H9 (cell line): ENCODE results near the gene ALKBH4. TPM values are rescaled to one million over a fixed set of nuclear protein-coding genes. Genes with fewer than 3 reads are reported as not detected.

ENCODE experiments used
- DNase-seq: peaks from one replicate; pipeline ENCODE4 v3.0.0-alpha.2; 2017
- H2AFZ ChIP-seq: one replicate; pipeline ENCODE4 v1.6.1; 2013; ENCODE audit warnings: mild to moderate bottlenecking, low read length, control low read depth, moderate library complexity
- H2AK5ac ChIP-seq: 2 replicates; pipeline ENCODE4 v1.6.1; 2013; ENCODE audit warnings: low read length, control low read depth, mixed read lengths; ENCODE audit not compliant: insufficient read length
- H2BK120ac ChIP-seq: one replicate; pipeline ENCODE4 v1.6.1; 2013; ENCODE audit warnings: low read depth, mild to moderate bottlenecking, low read length, control low read depth, inconsistent platforms; ENCODE audit not compliant: poor library complexity, severe bottlenecking
- H2BK12ac ChIP-seq: 2 replicates; pipeline ENCODE4 v1.6.1; 2013; ENCODE audit warnings: low read length, control low read depth, mixed read lengths, low read depth; ENCODE audit not compliant: insufficient read length
- H2BK15ac ChIP-seq: 2 replicates; pipeline ENCODE4 v1.6.1; 2013; ENCODE audit warnings: low read depth, low read length, control low read depth
- H2BK20ac ChIP-seq: one replicate; pipeline ENCODE4 v1.6.1; 2013; ENCODE audit warnings: low read depth, mild to moderate bottlenecking, low read length, control low read depth, inconsistent platforms; ENCODE audit not compliant: poor library complexity, severe bottlenecking
- H2BK5ac ChIP-seq: 2 replicates; pipeline ENCODE4 v1.6.1; 2013; ENCODE audit warnings: low read length, control low read depth, mixed read lengths; ENCODE audit not compliant: insufficient read length
- H3K14ac ChIP-seq: 2 replicates; pipeline ENCODE4 v1.6.1; 2013; ENCODE audit warnings: low read length, control low read depth; ENCODE audit not compliant: insufficient read depth
- H3K18ac ChIP-seq: 2 replicates; pipeline ENCODE4 v1.6.1; 2013; ENCODE audit warnings: low read depth, mild to moderate bottlenecking, mixed read lengths, low read length, control low read depth; ENCODE audit not compliant: insufficient read length
- H3K23ac ChIP-seq: 2 replicates; pipeline ENCODE4 v1.6.1; 2013; ENCODE audit warnings: low read length, control low read depth, mixed read lengths, low read depth; ENCODE audit not compliant: insufficient read length
- H3K23me2 ChIP-seq: 2 replicates; pipeline ENCODE4 v1.6.1; 2013; ENCODE audit warnings: low read depth, mild to moderate bottlenecking, mixed read lengths, low read length, control low read depth; ENCODE audit not compliant: insufficient read length, poor library complexity, severe bottlenecking
- H3K27ac ChIP-seq: 2 replicates; pipeline ENCODE4 v1.5.1; 2013; ENCODE audit warnings: low read length, control low read depth, mixed read lengths, low read depth; ENCODE audit not compliant: insufficient read length
- H3K27me3 ChIP-seq: 2 replicates; pipeline ENCODE4 v1.6.1; 2013; ENCODE audit warnings: low read length, control low read depth, inconsistent platforms; ENCODE audit not compliant: insufficient read depth
- H3K4ac ChIP-seq: 2 replicates; pipeline ENCODE4 v1.6.1; 2013; ENCODE audit warnings: low read depth, mild to moderate bottlenecking, control low read depth, inconsistent platforms, low read length, moderate library complexity
- H3K4me1 ChIP-seq: 2 replicates; pipeline ENCODE4 v1.6.1; 2013; ENCODE audit warnings: low read length, control low read depth, inconsistent platforms; ENCODE audit not compliant: insufficient read depth
- H3K4me2 ChIP-seq: 2 replicates; pipeline ENCODE4 v1.6.1; 2013; ENCODE audit warnings: low read length, control low read depth, mixed read lengths; ENCODE audit not compliant: insufficient read length, insufficient read depth
- H3K56ac ChIP-seq: 2 replicates; pipeline ENCODE4 v1.6.1; 2013; ENCODE audit warnings: low read depth, mild to moderate bottlenecking, mixed read lengths, low read length, control low read depth; ENCODE audit not compliant: insufficient read length
- H3K79me1 ChIP-seq: 2 replicates; pipeline ENCODE4 v1.6.1; 2013; ENCODE audit warnings: low read depth, mild to moderate bottlenecking, moderate library complexity, low read length, control low read depth, inconsistent platforms; ENCODE audit not compliant: insufficient read depth, poor library complexity, severe bottlenecking
- H3K79me2 ChIP-seq: 2 replicates; pipeline ENCODE4 v1.6.1; 2013; ENCODE audit warnings: low read length, control low read depth, inconsistent platforms; ENCODE audit not compliant: insufficient read depth
- H3K9ac ChIP-seq: 2 replicates; pipeline ENCODE4 v1.6.1; 2013; ENCODE audit warnings: low read length, control low read depth, mixed read lengths; ENCODE audit not compliant: insufficient read length; ENCODE audit errors: extremely low read depth
- H3K9me3 ChIP-seq: one replicate; pipeline ENCODE4 v1.6.1; 2013; ENCODE audit warnings: low read depth, low read length, inconsistent platforms; ENCODE audit not compliant: control insufficient read depth
- H3T11ph ChIP-seq: one replicate; pipeline ENCODE4 v1.6.1; 2013; ENCODE audit warnings: mild to moderate bottlenecking, low read length, control low read depth, inconsistent platforms
- H4K20me1 ChIP-seq: one replicate; pipeline ENCODE4 v1.6.1; 2013; ENCODE audit not compliant: control insufficient read depth, insufficient read length, insufficient read depth
- H4K5ac ChIP-seq: 2 replicates; pipeline ENCODE4 v1.6.1; 2013; ENCODE audit warnings: low read depth, mild to moderate bottlenecking, mixed read lengths, low read length, control low read depth; ENCODE audit not compliant: insufficient read length
- H4K8ac ChIP-seq: replicated peaks from 2 replicates; pipeline ENCODE4 v1.6.1; 2013; ENCODE audit warnings: low read length, control low read depth, mixed read lengths, low read depth; ENCODE audit not compliant: insufficient read length
- H4K91ac ChIP-seq: 2 replicates; pipeline ENCODE4 v1.6.1; 2013; ENCODE audit warnings: low read depth, mild to moderate bottlenecking, moderate library complexity, mixed read lengths, low read length, control low read depth; ENCODE audit not compliant: insufficient read length
- H3K27ac Mint-ChIP-seq, 3 experiments: 2 replicates in 2 of 3; 3 replicates in 1 of 3; pipeline ENCODE4 v1.8.0; 2020 to 2021; ENCODE audit warnings: mixed read lengths in 3 of 3, mild to moderate bottlenecking in 1 of 3, moderate library complexity in 1 of 3
- H3K27me3 Mint-ChIP-seq: 2 replicates; pipeline ENCODE4 v1.8.0; 2021; ENCODE audit warnings: low read depth, mild to moderate bottlenecking, moderate library complexity, mixed read lengths
- H3K36me3 Mint-ChIP-seq, 3 experiments: 2 replicates in 2 of 3; 3 replicates in 1 of 3; pipeline ENCODE4 v1.8.0; 2020 to 2021; ENCODE audit warnings: low read depth in 3 of 3, mixed read lengths in 3 of 3; ENCODE audit not compliant: insufficient read depth in 1 of 3
- H3K4me1 Mint-ChIP-seq, 2 experiments: 2 replicates each; pipeline ENCODE4 v1.8.0; 2020; ENCODE audit warnings: mixed read lengths in 2 of 2
- H3K4me3 Mint-ChIP-seq, 2 experiments: 2 replicates in 1 of 2; 3 replicates in 1 of 2; pipeline ENCODE4 v1.8.0; 2020 to 2021; ENCODE audit warnings: mild to moderate bottlenecking in 2 of 2, mixed read lengths in 2 of 2, moderate library complexity in 1 of 2
- H3K9me3 Mint-ChIP-seq, 2 experiments: 2 replicates in 1 of 2; 3 replicates in 1 of 2; pipeline ENCODE4 v1.8.0; 2020; ENCODE audit warnings: mild to moderate bottlenecking in 2 of 2, mixed read lengths in 2 of 2, moderate library complexity in 1 of 2
- WGBS: extraction: QIAGEN DNeasy Blood & Tissue Kit; methylation state at CpG from one replicate; pipeline ENCODE4 v1.1.7; 2013; ENCODE audit warnings: missing lambda C conversion rate, low lambda C conversion rate, mixed read lengths; ENCODE audit not compliant: insufficient read length; ENCODE audit errors: extremely low coverage; 5-methylcytosine and 5-hydroxymethylcytosine counted together
- total RNA-seq: library from RNA; stranded (reverse); gene quantifications from 2 replicates; pipeline ENCODE4 v1.2.1, GENCODE V29; 2021
- TF ChIP-seq, protein P1 (sequence below): fragments of 200-600 bp; sonication (generic); conservative IDR thresholded peaks from 3 replicates; pipeline ENCODE4 v1.8.0; 2021; ENCODE audit warnings: antibody characterized with exemption, mild to moderate bottlenecking

ALKBH4 gene
- total RNA-seq, 1 experiment from 2014 or later = 23.9 TPM

DNA sequence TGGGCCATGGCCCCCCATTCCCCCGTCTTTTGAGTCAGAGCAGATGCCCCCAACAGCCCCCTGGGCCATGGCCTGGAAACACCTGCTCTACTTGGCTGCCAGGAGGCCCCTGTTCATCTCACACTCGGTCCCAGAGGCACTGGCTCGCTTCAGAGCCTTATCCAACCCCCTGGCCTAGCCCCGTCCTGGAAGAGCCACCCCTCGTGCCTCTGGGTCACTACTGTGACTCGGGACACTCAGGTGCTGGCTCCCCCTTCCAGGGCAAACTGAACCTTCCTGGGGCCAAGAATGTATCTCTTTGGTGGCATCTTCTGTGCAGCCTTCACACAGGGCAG lies 7.1 kb upstream of the ALKBH4 start:
- Mint-ChIP-seq H3K36me3 (peaks cover 16 to 29% (median 26%) of the 10 kb centered on the region in 3 experiments; a peak in 6 of 7 replicates), H3K27me3 (no peaks in the 10 kb centered on the region), H3K4me1 (no peaks in the 10 kb centered on the region), H3K9me3 (no peaks in the 10 kb centered on the region), H3K4me3 (no peak overlapping the region), H3K27ac (no peak overlapping the region; a peak in 1 of 7 replicates)
- Histone ChIP-seq H2AFZ (no peak overlapping the region), H2AK5ac (no peak overlapping the region), H2BK15ac (no peak overlapping the region), H3K18ac (no peak overlapping the region), H2BK12ac (no peak overlapping the region), H3K9me3 (no peaks in the 10 kb centered on the region), H3K4ac (no peak overlapping the region), H3T11ph (no peak overlapping the region), H3K4me2 (no peak overlapping the region), H3K27ac (no peak overlapping the region), H3K9ac (no peak overlapping the region), H4K91ac (no peak overlapping the region), H3K56ac (no peak overlapping the region), H4K8ac (no peak overlapping the region), H4K20me1 (no peaks in the 10 kb centered on the region), H3K14ac (no peak overlapping the region), H3K27me3 (no peaks in the 10 kb centered on the region), H2BK120ac (no peak overlapping the region), H3K23me2 (no peaks in the 10 kb centered on the region), H3K23ac (no peak overlapping the region), H3K79me2 (no peaks in the 10 kb centered on the region), H3K79me1 (no peaks in the 10 kb centered on the region), H2BK5ac (no peak overlapping the region), H4K5ac (no peak overlapping the region), H3K4me1 (no peaks in the 10 kb centered on the region), H2BK20ac (no peak overlapping the region)
- TF ChIP-seq, protein P1, sequence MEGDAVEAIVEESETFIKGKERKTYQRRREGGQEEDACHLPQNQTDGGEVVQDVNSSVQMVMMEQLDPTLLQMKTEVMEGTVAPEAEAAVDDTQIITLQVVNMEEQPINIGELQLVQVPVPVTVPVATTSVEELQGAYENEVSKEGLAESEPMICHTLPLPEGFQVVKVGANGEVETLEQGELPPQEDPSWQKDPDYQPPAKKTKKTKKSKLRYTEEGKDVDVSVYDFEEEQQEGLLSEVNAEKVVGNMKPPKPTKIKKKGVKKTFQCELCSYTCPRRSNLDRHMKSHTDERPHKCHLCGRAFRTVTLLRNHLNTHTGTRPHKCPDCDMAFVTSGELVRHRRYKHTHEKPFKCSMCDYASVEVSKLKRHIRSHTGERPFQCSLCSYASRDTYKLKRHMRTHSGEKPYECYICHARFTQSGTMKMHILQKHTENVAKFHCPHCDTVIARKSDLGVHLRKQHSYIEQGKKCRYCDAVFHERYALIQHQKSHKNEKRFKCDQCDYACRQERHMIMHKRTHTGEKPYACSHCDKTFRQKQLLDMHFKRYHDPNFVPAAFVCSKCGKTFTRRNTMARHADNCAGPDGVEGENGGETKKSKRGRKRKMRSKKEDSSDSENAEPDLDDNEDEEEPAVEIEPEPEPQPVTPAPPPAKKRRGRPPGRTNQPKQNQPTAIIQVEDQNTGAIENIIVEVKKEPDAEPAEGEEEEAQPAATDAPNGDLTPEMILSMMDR = no peak
- no peak for DNase-seq
- WGBS = no CpG with 5 or more reads among the region's 6 CpGs
